Astrocyte (in vitro differentiated cells and primary cell): Measurements from ENCODE around the gene ANO6. TPM values are rescaled to one million over a fixed set of nuclear protein-coding genes. Genes with fewer than 3 reads are reported as not detected.

Experiments
- DNase-seq: peaks from one replicate; pipeline ENCODE4 v3.0.0-alpha.2; 2010; ENCODE audit warnings: low read depth
- FAIRE-seq: peaks from 2 replicates; lab custom pipeline; 2011; peaks lifted over from hg19 to GRCh38; lab: Jason Lieb, UNC
- H2AFZ ChIP-seq: 2 replicates; pipeline ENCODE4 v1.6.0; 2012; ENCODE audit warnings: low read depth, low read length, inconsistent platforms
- H3K27ac ChIP-seq: 2 replicates; pipeline ENCODE4 v1.5.1; 2011; ENCODE audit warnings: low read depth, low read length, inconsistent platforms
- H3K27me3 ChIP-seq: 2 replicates; pipeline ENCODE4 v1.6.0; 2011; ENCODE audit warnings: low read length, inconsistent platforms; ENCODE audit not compliant: insufficient read depth
- H3K36me3 ChIP-seq: 2 replicates; pipeline ENCODE4 v1.5.1; 2011; ENCODE audit warnings: low read length, inconsistent platforms; ENCODE audit not compliant: insufficient read depth
- H3K4me1 ChIP-seq: 2 replicates; pipeline ENCODE4 v1.5.1; 2011; ENCODE audit warnings: low read length, inconsistent platforms; ENCODE audit not compliant: insufficient read depth
- H3K4me2 ChIP-seq: 2 replicates; pipeline ENCODE4 v1.6.0; 2012; ENCODE audit warnings: low read length, inconsistent platforms
- H3K4me3 ChIP-seq: 2 replicates; pipeline ENCODE4 v1.5.1; 2011; ENCODE audit warnings: low read depth, mild to moderate bottlenecking, low read length, inconsistent platforms; ENCODE audit not compliant: insufficient read depth
- H3K79me2 ChIP-seq: 2 replicates; pipeline ENCODE4 v1.6.0; 2012; ENCODE audit warnings: mild to moderate bottlenecking, low read length, inconsistent platforms; ENCODE audit not compliant: insufficient read depth
- H3K9ac ChIP-seq: 2 replicates; pipeline ENCODE4 v1.6.0; 2012; ENCODE audit warnings: mild to moderate bottlenecking, low read length, inconsistent platforms
- H3K9me3 ChIP-seq: 2 replicates; pipeline ENCODE4 v1.5.1; 2012; ENCODE audit warnings: low read depth, mild to moderate bottlenecking, low read length, inconsistent platforms; ENCODE audit not compliant: insufficient read depth
- H4K20me1 ChIP-seq: 2 replicates; pipeline ENCODE4 v1.6.0; 2012; ENCODE audit warnings: low read length, inconsistent platforms; ENCODE audit not compliant: insufficient read depth
- H3K27ac Mint-ChIP-seq: one replicate; pipeline ENCODE4 v1.8.0; 2021; ENCODE audit warnings: mild to moderate bottlenecking, mixed read lengths; ENCODE audit not compliant: unreplicated experiment
- H3K27me3 Mint-ChIP-seq: one replicate; pipeline ENCODE4 v1.8.0; 2021; ENCODE audit warnings: low read depth, mixed read lengths; ENCODE audit not compliant: unreplicated experiment
- H3K36me3 Mint-ChIP-seq: one replicate; pipeline ENCODE4 v1.8.0; 2021; ENCODE audit warnings: low read depth, mixed read lengths; ENCODE audit not compliant: unreplicated experiment
- H3K4me1 Mint-ChIP-seq: one replicate; pipeline ENCODE4 v1.8.0; 2021; ENCODE audit warnings: low read depth, mixed read lengths; ENCODE audit not compliant: unreplicated experiment
- H3K4me3 Mint-ChIP-seq: one replicate; pipeline ENCODE4 v1.8.0; 2021; ENCODE audit warnings: mild to moderate bottlenecking, moderate library complexity, mixed read lengths; ENCODE audit not compliant: unreplicated experiment
- H3K9me3 Mint-ChIP-seq: one replicate; pipeline ENCODE4 v1.8.0; 2021; ENCODE audit warnings: mild to moderate bottlenecking, mixed read lengths; ENCODE audit not compliant: unreplicated experiment
- CTCF ChIP-seq: IDR thresholded peaks from 2 replicates; pipeline ENCODE4 v1.5.1; 2011; ENCODE audit warnings: low read depth, mild to moderate bottlenecking, inconsistent platforms, low read length, moderate library complexity; ENCODE audit not compliant: insufficient read depth
- EZH2 ChIP-seq: IDR thresholded peaks from 2 replicates; pipeline ENCODE4 v1.6.1; 2012; ENCODE audit warnings: mild to moderate bottlenecking, low read length, inconsistent platforms; ENCODE audit not compliant: insufficient read depth
- total RNA-seq: library from RNA; stranded (reverse); gene quantifications from 2 replicates; pipeline ENCODE4 v1.2.1, GENCODE V29; 2021

Gene ANO6
- total RNA-seq, 1 donor from 2014 or later = 113 TPM

- peaks cover 1% of the 10 kb centered on the region for H3K36me3 Mint-ChIP-seq
- Histone ChIP-seq H2AFZ (no peak overlapping the region), H3K4me3 (no peak overlapping the region), H3K36me3 (no peaks in the 10 kb centered on the region), H3K4me1 (peaks cover 34% of the 10 kb centered on the region), H3K9me3 (no peaks in the 10 kb centered on the region), H3K27me3 (no peaks in the 10 kb centered on the region), H3K79me2 (peaks cover 73% of the 10 kb centered on the region), H3K27ac (peak overlapping the region; percentile 97), H3K4me2 (peak overlapping the region; percentile 71), H3K9ac (peak overlapping the region; percentile 76), H4K20me1 (no peaks in the 10 kb centered on the region)
- FAIRE-seq (peak; percentile 98), DNase-seq (peak; percentile 100)
- TF ChIP-seq EZH2 = no peak
- TF ChIP-seq CTCF = no peak
- H3K4me1 Mint-ChIP-seq = peaks cover 34% of the 10 kb centered on the region
- H3K9me3 Mint-ChIP-seq = no peaks in the 10 kb centered on the region
- H3K27ac Mint-ChIP-seq = no peak overlapping the region
- no peaks in the 10 kb centered on the region for H3K27me3 Mint-ChIP-seq
- no peak overlapping the region for H3K4me3 Mint-ChIP-seq
Measured at GRCh38 chr12:45273717-45274271, 57.9 kb downstream of the ANO6 start.

- Histone ChIP-seq H4K20me1 (no peaks in the 10 kb centered on the region), H3K27me3 (no peaks in the 10 kb centered on the region), H3K27ac (no peak overlapping the region), H2AFZ (no peak overlapping the region), H3K79me2 (peaks cover 73% of the 10 kb centered on the region), H3K9me3 (no peaks in the 10 kb centered on the region), H3K9ac (no peak overlapping the region), H3K4me1 (peaks cover 21% of the 10 kb centered on the region), H3K4me3 (no peak overlapping the region), H3K4me2 (no peak overlapping the region), H3K36me3 (no peaks in the 10 kb centered on the region)
- Mint-ChIP-seq H3K27me3 (no peaks in the 10 kb centered on the region), H3K9me3 (no peaks in the 10 kb centered on the region), H3K4me3 (no peak overlapping the region), H3K36me3 (peaks cover 10% of the 10 kb centered on the region), H3K4me1 (peaks cover 26% of the 10 kb centered on the region), H3K27ac (no peak overlapping the region)
- no peak for TF ChIP-seq EZH2
- no peak for FAIRE-seq
- no peak for DNase-seq
Measured at GRCh38 chr12:45276154-45276755, 60.4 kb downstream of the ANO6 start.

- no peaks in the 10 kb centered on the region for H3K36me3 ChIP-seq
- no peaks in the 10 kb centered on the region for H3K27me3 Mint-ChIP-seq
- DNase-seq = no peak
Measured at GRCh38 chr12:45278447-45278846, 62.6 kb downstream of the ANO6 start.

More at GRCh38 chr12:45278447-45278846, 62.6 kb downstream of the ANO6 start:
- Histone ChIP-seq H3K79me2 (peaks cover 78% of the 10 kb centered on the region), H4K20me1 (no peaks in the 10 kb centered on the region), H3K4me2 (no peak overlapping the region), H3K4me3 (no peak overlapping the region), H3K27me3 (no peaks in the 10 kb centered on the region), H3K9me3 (no peaks in the 10 kb centered on the region), H3K9ac (no peak overlapping the region), H3K27ac (no peak overlapping the region), H3K4me1 (peaks cover 16% of the 10 kb centered on the region), H2AFZ (no peak overlapping the region)
- Mint-ChIP-seq H3K36me3 (peaks cover 13% of the 10 kb centered on the region), H3K9me3 (no peaks in the 10 kb centered on the region), H3K4me3 (no peak overlapping the region), H3K4me1 (peaks cover 35% of the 10 kb centered on the region), H3K27ac (no peak overlapping the region)
- FAIRE-seq = no peak
- TF ChIP-seq EZH2 = no peak
- no peak for TF ChIP-seq CTCF
